GM23338 (cell line): ENCODE data around the gene PCP4L1.

Source experiments
- CTCF ChIP-seq, 2 experiments: fragments of 200-600 bp in 1 of 2; sonication (generic) in 1 of 2; conservative IDR thresholded peaks; 2 replicates each; pipeline versions ENCODE4 v1.5.1 to v1.6.1; 2016 to 2017; ENCODE audit warnings: antibody characterized with exemption in 2 of 2, low read depth in 2 of 2, mild to moderate bottlenecking in 2 of 2, moderate library complexity in 1 of 2
- EZH2 ChIP-seq: fragments of 200-600 bp; sonication (generic); IDR thresholded peaks from one replicate; pipeline ENCODE4 v1.8.0; 2017; ENCODE audit warnings: antibody characterized with exemption, mild to moderate bottlenecking, low read depth; ENCODE audit not compliant: unreplicated experiment
- EZH2phosphoT487 ChIP-seq: fragments of 200-600 bp; sonication (generic); IDR thresholded peaks from one replicate; pipeline ENCODE4 v1.8.1; 2018; ENCODE audit warnings: antibody characterized with exemption; ENCODE audit not compliant: unreplicated experiment
- JUNB ChIP-seq: IDR thresholded peaks from one replicate; pipeline ENCODE4 v1.6.1; 2016; ENCODE audit warnings: antibody characterized with exemption; ENCODE audit not compliant: unreplicated experiment
- POLR2AphosphoS5 ChIP-seq: IDR thresholded peaks from 2 replicates; pipeline ENCODE4 v1.6.1; 2016; ENCODE audit warnings: antibody characterized with exemption, low read depth
- STAT1 ChIP-seq: IDR thresholded peaks from one replicate; pipeline ENCODE4 v1.6.1; 2016; ENCODE audit warnings: antibody characterized with exemption; ENCODE audit not compliant: unreplicated experiment

GRCh38 chr1:161225178-161225533 lies 33.4 kb upstream of the PCP4L1 start:
- TF ChIP-seq CTCF (conservative IDR thresholded peaks at IDR 0.05; ENCODE audit: low read depth in 2 of 2) (no peak), JUNB (no peak), EZH2 (no peak), POLR2AphosphoS5 (no peak), EZH2phosphoT487 (no peak), STAT1 (no peak)
